Prostate gland (tissue), 2 donors: ENCODE results near the gene EMC9.

Experiments used
- POLR2AphosphoS5 ChIP-seq: sonication (generic); formaldehyde crosslinking; IDR thresholded peaks from one replicate; pipeline ENCODE4 v1.6.1; 2017; ENCODE audit warnings: antibody characterized with exemption
- TF ChIP-seq, protein P1 (sequence below), 4 experiments: fragments of 200-600 bp in 2 of 4; fragments of 450-650 bp in 2 of 4; sonication (generic) in 2 of 4; IDR thresholded peaks; 1 replicate in 3 of 4; 2 replicates in 1 of 4; pipeline ENCODE4 v1.5.1; 2016 to 2019; ENCODE audit warnings: antibody characterized with exemption in 4 of 4, mild to moderate bottlenecking in 2 of 4, moderate library complexity in 2 of 4

DNA sequence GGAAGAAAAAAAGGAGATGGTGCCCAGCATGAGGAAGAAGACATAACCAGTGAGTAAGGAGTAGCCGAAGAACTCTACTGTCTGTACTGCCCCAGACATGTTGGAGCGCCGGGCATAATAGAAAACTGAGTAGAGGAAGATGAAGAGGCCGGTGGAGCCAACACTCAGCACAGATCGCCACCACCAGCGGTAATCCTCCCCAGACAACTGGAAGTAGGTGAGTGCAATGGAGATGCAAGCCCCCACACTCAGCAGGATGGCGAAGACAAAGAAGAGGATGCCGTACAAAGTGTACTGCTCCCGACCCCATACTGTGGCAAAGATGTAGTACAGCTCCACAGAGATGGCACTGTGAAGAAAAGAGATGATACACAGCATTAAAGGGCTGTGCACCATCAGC lies 48.1 kb upstream of the EMC9 start:
- TF ChIP-seq, protein P1, sequence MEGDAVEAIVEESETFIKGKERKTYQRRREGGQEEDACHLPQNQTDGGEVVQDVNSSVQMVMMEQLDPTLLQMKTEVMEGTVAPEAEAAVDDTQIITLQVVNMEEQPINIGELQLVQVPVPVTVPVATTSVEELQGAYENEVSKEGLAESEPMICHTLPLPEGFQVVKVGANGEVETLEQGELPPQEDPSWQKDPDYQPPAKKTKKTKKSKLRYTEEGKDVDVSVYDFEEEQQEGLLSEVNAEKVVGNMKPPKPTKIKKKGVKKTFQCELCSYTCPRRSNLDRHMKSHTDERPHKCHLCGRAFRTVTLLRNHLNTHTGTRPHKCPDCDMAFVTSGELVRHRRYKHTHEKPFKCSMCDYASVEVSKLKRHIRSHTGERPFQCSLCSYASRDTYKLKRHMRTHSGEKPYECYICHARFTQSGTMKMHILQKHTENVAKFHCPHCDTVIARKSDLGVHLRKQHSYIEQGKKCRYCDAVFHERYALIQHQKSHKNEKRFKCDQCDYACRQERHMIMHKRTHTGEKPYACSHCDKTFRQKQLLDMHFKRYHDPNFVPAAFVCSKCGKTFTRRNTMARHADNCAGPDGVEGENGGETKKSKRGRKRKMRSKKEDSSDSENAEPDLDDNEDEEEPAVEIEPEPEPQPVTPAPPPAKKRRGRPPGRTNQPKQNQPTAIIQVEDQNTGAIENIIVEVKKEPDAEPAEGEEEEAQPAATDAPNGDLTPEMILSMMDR (IDR thresholded peaks at IDR 0.05): no peak
- TF ChIP-seq POLR2AphosphoS5: no peak
